Breast epithelium (tissue), 3 donors: ENCODE results near the gene MLST8.

Source experiments
- CTCF ChIP-seq, 3 donors: fragments of 450-650 bp; IDR thresholded peaks; one replicate each; pipeline ENCODE4 v1.5.1; 2016 to 2017; ENCODE audit warnings: antibody characterized with exemption in 3 of 3, mild to moderate bottlenecking in 3 of 3, moderate library complexity in 3 of 3
- POLR2A ChIP-seq: fragments of 450-650 bp; IDR thresholded peaks from one replicate; pipeline ENCODE4 v1.6.1; 2016; ENCODE audit warnings: antibody characterized with exemption, mild to moderate bottlenecking, moderate library complexity

- TF ChIP-seq POLR2A (no peak), CTCF (IDR thresholded peaks at IDR 0.05) (no peak)
Observed at GRCh38 chr16:2195322-2196161, 9.7 kb upstream of the MLST8 start.
